8988T (cell line): ENCODE measurements around the gene DIAPH2.

Experiments used
- DNase-seq: peaks from one replicate; pipeline ENCODE4 v3.0.0; 2011

The DIAPH2 gene

GRCh38 chrX:97517763-97518162, 833.1 kb downstream of the DIAPH2 start:
- no peak for DNase-seq

- no peak for DNase-seq
Measured at GRCh38 chrX:97522307-97522706, 837.7 kb downstream of the DIAPH2 start.

GRCh38 chrX:97524340-97524739, 839.7 kb downstream of the DIAPH2 start:
- no peak for DNase-seq

GRCh38 chrX:97524997-97525396, 840.4 kb downstream of the DIAPH2 start:
- DNase-seq, result no peak

- no peak for DNase-seq
Measured at GRCh38 chrX:97525981-97526380, 841.3 kb downstream of the DIAPH2 start.

- no peak for DNase-seq
Measured at GRCh38 chrX:97527725-97528124, 843.1 kb downstream of the DIAPH2 start.

GRCh38 chrX:97529536-97530200, 845.0 kb downstream of the DIAPH2 start:
- no peak for DNase-seq

GRCh38 chrX:97531825-97532224, 847.2 kb downstream of the DIAPH2 start:
- DNase-seq, result no peak

- DNase-seq, result no peak
Measured at GRCh38 chrX:97538745-97539144, 854.1 kb downstream of the DIAPH2 start.

- no peak for DNase-seq
Measured at GRCh38 chrX:97539970-97540519, 855.4 kb downstream of the DIAPH2 start.

GRCh38 chrX:97547877-97548578, 863.4 kb downstream of the DIAPH2 start:
- no peak for DNase-seq

- DNase-seq, result no peak
Measured at GRCh38 chrX:97551821-97552220, 867.2 kb downstream of the DIAPH2 start.

GRCh38 chrX:97553833-97554232, 869.2 kb downstream of the DIAPH2 start:
- no peak for DNase-seq

- DNase-seq, result no peak
Measured at GRCh38 chrX:97556359-97556758, 871.7 kb downstream of the DIAPH2 start.

- DNase-seq, result no peak
Measured at GRCh38 chrX:97563531-97564133, 879.0 kb downstream of the DIAPH2 start.

- DNase-seq, result no peak
Measured at GRCh38 chrX:97564496-97564895, 879.9 kb downstream of the DIAPH2 start.

- no peak for DNase-seq
Measured at GRCh38 chrX:97587171-97587570, 902.5 kb downstream of the DIAPH2 start.

GRCh38 chrX:97594646-97595224, 910.1 kb downstream of the DIAPH2 start:
- no peak for DNase-seq

- no peak for DNase-seq
Measured at GRCh38 chrX:97597954-97598353, 913.3 kb downstream of the DIAPH2 start.

- DNase-seq, result no peak
Measured at GRCh38 chrX:97602465-97603258, 918.0 kb downstream of the DIAPH2 start.

- no peak for DNase-seq
Measured at GRCh38 chrX:97605271-97605670, 920.6 kb downstream of the DIAPH2 start.

GRCh38 chrX:97609357-97609756, 924.7 kb downstream of the DIAPH2 start:
- no peak for DNase-seq

- no peak for DNase-seq
Measured at GRCh38 chrX:97609938-97610337, 925.3 kb downstream of the DIAPH2 start.
